Hepatocyte (in vitro differentiated cells): Measurements from ENCODE around the gene TUSC7. TPM values are rescaled to one million over a fixed set of nuclear protein-coding genes. Genes with fewer than 3 reads are reported as not detected.

ENCODE experiments used
- DNase-seq: peaks from one replicate; pipeline ENCODE4 v3.0.0-alpha.2; 2016; ENCODE audit warnings: low spot score
- H2AFZ ChIP-seq: fragments of 200-600 bp; sonication (generic); 2 replicates; pipeline ENCODE4 v1.6.0; 2016; ENCODE audit warnings: antibody characterized with exemption, mild to moderate bottlenecking
- H3K27ac ChIP-seq: fragments of 200-600 bp; sonication (generic); 2 replicates; pipeline ENCODE4 v1.5.1; 2016; ENCODE audit warnings: mild to moderate bottlenecking
- H3K27me3 ChIP-seq: fragments of 200-600 bp; sonication (generic); 2 replicates; pipeline ENCODE4 v1.6.1; 2016
- H3K36me3 ChIP-seq: fragments of 200-600 bp; sonication (generic); replicated peaks from 2 replicates; pipeline ENCODE4 v1.5.1; 2016; ENCODE audit warnings: low read depth; ENCODE audit not compliant: insufficient read depth
- H3K4me1 ChIP-seq: fragments of 200-600 bp; sonication (generic); 2 replicates; pipeline ENCODE4 v1.5.1; 2016; ENCODE audit warnings: mild to moderate bottlenecking, moderate library complexity; ENCODE audit not compliant: insufficient read depth
- H3K4me2 ChIP-seq: fragments of 200-600 bp; sonication (generic); 2 replicates; pipeline ENCODE4 v1.6.0; 2016
- H3K4me3 ChIP-seq: fragments of 200-600 bp; sonication (generic); 2 replicates; pipeline ENCODE4 v1.5.1; 2016; ENCODE audit warnings: mild to moderate bottlenecking
- H3K79me2 ChIP-seq: fragments of 200-600 bp; sonication (generic); 2 replicates; pipeline ENCODE4 v1.6.0; 2017; ENCODE audit warnings: mild to moderate bottlenecking
- H3K9me2 ChIP-seq: fragments of 200-600 bp; sonication (generic); replicated peaks from 2 replicates; pipeline ENCODE4 v1.6.0; 2017; ENCODE audit warnings: mild to moderate bottlenecking; ENCODE audit not compliant: insufficient read depth
- H3K9me3 ChIP-seq: fragments of 200-600 bp; sonication (generic); 2 replicates; pipeline ENCODE4 v1.5.1; 2016; ENCODE audit warnings: low read depth, mild to moderate bottlenecking
- H4K20me1 ChIP-seq: fragments of 200-600 bp; sonication (generic); 2 replicates; pipeline ENCODE4 v1.6.0; 2016; ENCODE audit warnings: mild to moderate bottlenecking; ENCODE audit not compliant: insufficient read depth, poor library complexity, severe bottlenecking
- CTCF ChIP-seq: fragments of 200-600 bp; sonication (generic); IDR thresholded peaks from 2 replicates; pipeline ENCODE4 v1.5.1; 2016; ENCODE audit warnings: antibody characterized with exemption, mild to moderate bottlenecking; ENCODE audit not compliant: poor library complexity
- EZH2 ChIP-seq: fragments of 200-600 bp; sonication (generic); IDR thresholded peaks from 2 replicates; pipeline ENCODE4 v1.6.1; 2016; ENCODE audit warnings: antibody characterized with exemption, mild to moderate bottlenecking, borderline replicate concordance
- EZH2phosphoT487 ChIP-seq: fragments of 200-600 bp; sonication (generic); IDR thresholded peaks from one replicate; pipeline ENCODE4 v1.6.1; 2018; ENCODE audit warnings: antibody characterized with exemption, mild to moderate bottlenecking, low read depth, moderate library complexity; ENCODE audit not compliant: unreplicated experiment, severe bottlenecking
- WGBS: methylation state at CpG from one replicate; pipeline ENCODE4 v1.1.6; 2016; ENCODE audit warnings: low lambda C conversion rate; ENCODE audit errors: missing lambda C conversion rate; 5-methylcytosine and 5-hydroxymethylcytosine counted together
- polyA plus RNA-seq: library from polyadenylated mRNA; unstranded; fragments of >200 nt; fragmentation: Nextera tagmentation; extraction: Ambion mirVana; gene quantifications from 2 replicates; pipeline ENCODE4 v1.2.1, GENCODE V29; 2016
- total RNA-seq: library from RNA; depleted of rRNA; stranded (reverse); fragments of >200 nt; gene quantifications from 2 replicates; pipeline ENCODE4 v1.2.3, GENCODE V29; 2014

TUSC7 gene
- total and polyA plus RNA-seq, 2 experiments from 2014 or later = 0.17 TPM; not detected in 1

- Histone ChIP-seq H2AFZ (no peak overlapping the region), H3K4me2 (no peak overlapping the region), H3K4me3 (no peak overlapping the region), H3K9me2 (no peaks in the 10 kb centered on the region), H3K36me3 (no peaks in the 10 kb centered on the region), H3K27ac (no peak overlapping the region), H3K27me3 (no peaks in the 10 kb centered on the region), H4K20me1 (no peaks in the 10 kb centered on the region), H3K79me2 (no peaks in the 10 kb centered on the region), H3K4me1 (no peaks in the 10 kb centered on the region), H3K9me3 (no peaks in the 10 kb centered on the region)
- no peak for TF ChIP-seq EZH2phosphoT487
- no peak for TF ChIP-seq EZH2
- TF ChIP-seq CTCF = no peak
- 18% methylated on average over 1 of the region's 1 CpG for WGBS
- peak; percentile 28 for DNase-seq
Observed at GRCh38 chr3:116741467-116741866, 31.9 kb downstream of the TUSC7 start.

GRCh38 chr3:116743062-116743461, 33.5 kb downstream of the TUSC7 start:
- Histone ChIP-seq H3K4me1 (no peaks in the 10 kb centered on the region), H3K27me3 (no peaks in the 10 kb centered on the region), H3K79me2 (no peaks in the 10 kb centered on the region), H3K27ac (no peak overlapping the region), H3K9me3 (no peaks in the 10 kb centered on the region), H3K36me3 (no peaks in the 10 kb centered on the region), H3K4me2 (no peak overlapping the region), H3K4me3 (no peak overlapping the region), H3K9me2 (no peaks in the 10 kb centered on the region), H2AFZ (no peak overlapping the region), H4K20me1 (no peaks in the 10 kb centered on the region)
- TF ChIP-seq CTCF = no peak
- DNase-seq = no peak

- Histone ChIP-seq H3K9me3 (no peaks in the 10 kb centered on the region), H3K27me3 (no peaks in the 10 kb centered on the region), H3K4me1 (no peaks in the 10 kb centered on the region), H3K79me2 (no peaks in the 10 kb centered on the region), H3K4me3 (no peak overlapping the region), H3K36me3 (no peaks in the 10 kb centered on the region), H3K9me2 (no peaks in the 10 kb centered on the region), H2AFZ (no peak overlapping the region), H4K20me1 (no peaks in the 10 kb centered on the region), H3K27ac (no peak overlapping the region), H3K4me2 (no peak overlapping the region)
- WGBS = 20% methylated on average over 3 of the region's 3 CpGs
- DNase-seq = no peak
- TF ChIP-seq EZH2phosphoT487 (no peak), CTCF (no peak), EZH2 (no peak)
Observed at GRCh38 chr3:116749388-116749787, 39.8 kb downstream of the TUSC7 start.

- Histone ChIP-seq H4K20me1 (no peaks in the 10 kb centered on the region), H3K4me3 (no peak overlapping the region), H3K27me3 (no peaks in the 10 kb centered on the region), H3K9me3 (no peaks in the 10 kb centered on the region), H2AFZ (no peak overlapping the region), H3K36me3 (no peaks in the 10 kb centered on the region), H3K79me2 (no peaks in the 10 kb centered on the region), H3K27ac (no peak overlapping the region), H3K9me2 (no peaks in the 10 kb centered on the region), H3K4me2 (no peak overlapping the region), H3K4me1 (no peaks in the 10 kb centered on the region)
- no peak for TF ChIP-seq EZH2
- TF ChIP-seq CTCF = no peak
- TF ChIP-seq EZH2phosphoT487 = no peak
- no peak for DNase-seq
- 37% methylated on average over 2 of the region's 2 CpGs for WGBS
Observed at GRCh38 chr3:116757315-116757714, 47.7 kb downstream of the TUSC7 start.
